HepG2 (cell line): Measurements from ENCODE around the gene PTRHD1. TPM values are rescaled to one million over a fixed set of nuclear protein-coding genes. Genes with fewer than 3 reads are reported as not detected.

ENCODE experiments used
- ATAC-seq: fragments of 200-7000 bp; cut with Tn5 transposase; 3 replicates; pipeline ENCODE4 v1.9.1; 2020; ENCODE audit warnings: mild to moderate bottlenecking, moderate library complexity
- BruUV-seq: library from RNA; stranded (reverse); fragments of 400-500 nt; replicated peaks from 2 replicates; lab custom pipeline; 2021; lab: Mats Ljungman, UMichigan
- CTCF ChIA-PET: fragments of 300-600 bp; formaldehyde crosslinking; extraction: SDS; loops from one replicate; lab custom pipeline; 2021; ENCODE audit warnings: low total read pairs, inconsistent platforms, low intra/inter-chr PET ratio; lab: Yijun Ruan, JAX
- POLR2A ChIA-PET: fragments of 350-600 bp; sonication (Branson Sonifier 250); formaldehyde crosslinking; loops from one replicate; lab custom pipeline; 2020; ENCODE audit warnings: antibody characterized with exemption, inconsistent platforms; lab: Yijun Ruan, JAX
- DNase-seq: peaks from one replicate; pipeline ENCODE4 v3.0.0-alpha.2; 2015; ENCODE audit warnings: low spot score
- FAIRE-seq: peaks from 3 replicates; lab custom pipeline; 2011; peaks lifted over from hg19 to GRCh38; lab: Jason Lieb, UNC
- H2AFZ ChIP-seq: one replicate; pipeline ENCODE4 v1.6.1; 2011; ENCODE audit warnings: low read length, inconsistent platforms
- H3K27ac ChIP-seq: fragments of 300-600 bp; 3 replicates; pipeline ENCODE4 v1.8.0; 2011; ENCODE audit warnings: mixed run types, mild to moderate bottlenecking, mixed read lengths, low read length, inconsistent platforms; ENCODE audit not compliant: insufficient read depth; ENCODE audit errors: extremely low read length
- H3K27me3 ChIP-seq, 2 experiments: fragments of 200-600 bp in 1 of 2; 2 replicates in 1 of 2; 3 replicates in 1 of 2; pipeline versions ENCODE4 v1.6.0 to v1.8.0; 2011; ENCODE audit warnings: low read length in 2 of 2, mild to moderate bottlenecking in 2 of 2, moderate library complexity in 2 of 2, inconsistent platforms in 1 of 2; ENCODE audit not compliant: insufficient read depth in 2 of 2, control insufficient read depth in 1 of 2
- H3K36me3 ChIP-seq, 2 experiments: fragments of 200-600 bp in 1 of 2; replicated peaks in 1 of 2; 2 replicates in 1 of 2; 3 replicates in 1 of 2; pipeline versions ENCODE4 v1.5.1 to v1.8.0; 2011; ENCODE audit warnings: low read length in 2 of 2, inconsistent platforms in 1 of 2; ENCODE audit not compliant: insufficient read depth in 2 of 2, control insufficient read depth in 1 of 2
- H3K4me1 ChIP-seq: 2 replicates; pipeline ENCODE4 v1.5.1; 2012; ENCODE audit warnings: low read length, inconsistent platforms; ENCODE audit not compliant: insufficient read depth
- H3K4me2 ChIP-seq: 2 replicates; pipeline ENCODE4 v1.6.0; 2011; ENCODE audit warnings: low read depth, low read length, inconsistent platforms
- H3K4me3 ChIP-seq, 3 experiments: fragments of 200-600 bp in 1 of 3; sonication (generic), shearing (Covaris generic) in 1 of 3; replicated peaks in 1 of 3; 2 replicates each; pipeline ENCODE4 v1.5.1; 2011 to 2016; ENCODE audit warnings: low read length in 3 of 3, inconsistent platforms in 2 of 3, low read depth in 2 of 3, mild to moderate bottlenecking in 2 of 3, control low read depth in 1 of 3, mixed read lengths in 1 of 3; ENCODE audit not compliant: insufficient read depth in 1 of 3
- H3K79me2 ChIP-seq: one replicate; pipeline ENCODE4 v1.6.1; 2011; ENCODE audit warnings: low read length, inconsistent platforms; ENCODE audit not compliant: insufficient read depth
- H3K9ac ChIP-seq: 2 replicates; pipeline ENCODE4 v1.6.0; 2011; ENCODE audit warnings: mild to moderate bottlenecking, low read depth, low read length, inconsistent platforms; ENCODE audit not compliant: insufficient read depth
- H3K9me3 ChIP-seq: 2 replicates; pipeline ENCODE4 v1.5.1; 2012; ENCODE audit warnings: mild to moderate bottlenecking, low read length
- H4K20me1 ChIP-seq: 2 replicates; pipeline ENCODE4 v1.6.0; 2011; ENCODE audit warnings: inconsistent platforms, mild to moderate bottlenecking, low read length, moderate library complexity; ENCODE audit not compliant: insufficient read depth
- AKAP8 ChIP-seq: sonication (generic); formaldehyde crosslinking; IDR thresholded peaks from 2 replicates; pipeline ENCODE4 v1.5.1; 2020; ENCODE audit warnings: mild to moderate bottlenecking, missing genetic modification reagents
- CENPT ChIP-seq: sonication (generic); formaldehyde crosslinking; IDR thresholded peaks from 2 replicates; pipeline ENCODE4 v1.8.0; 2022; ENCODE audit warnings: low read depth, mild to moderate bottlenecking, moderate library complexity, missing genetic modification reagents
- MAF1 ChIP-seq: sonication (generic); formaldehyde crosslinking; IDR thresholded peaks from 2 replicates; pipeline ENCODE4 v1.5.0; 2020; ENCODE audit warnings: missing genetic modification reagents, borderline replicate concordance
- MAFF ChIP-seq: IDR thresholded peaks from 2 replicates; pipeline ENCODE4 v1.6.1; 2011; ENCODE audit warnings: low read depth, low read length, improper control_type of control experiment
- MZF1 ChIP-seq: sonication (generic); formaldehyde crosslinking; IDR thresholded peaks from 2 replicates; pipeline ENCODE4 v1.8.1; 2023; ENCODE audit warnings: mild to moderate bottlenecking, missing genetic modification reagents, borderline replicate concordance
- NAIF1 ChIP-seq: sonication (generic); formaldehyde crosslinking; IDR thresholded peaks from 2 replicates; pipeline ENCODE4 v1.5.0; 2020; ENCODE audit warnings: mild to moderate bottlenecking, missing genetic modification reagents, borderline replicate concordance
- NKX3-1 ChIP-seq: sonication (generic); formaldehyde crosslinking; IDR thresholded peaks from 2 replicates; pipeline ENCODE4 v1.5.0; 2020; ENCODE audit warnings: missing genetic modification reagents
- RNF2 ChIP-seq: fragments of 450-650 bp; conservative IDR thresholded peaks from 2 replicates; pipeline ENCODE4 v1.6.1; 2016; ENCODE audit warnings: low read depth
- YY1 ChIP-seq: IDR thresholded peaks from 2 replicates; pipeline ENCODE4 v1.6.1; 2011; ENCODE audit warnings: low read length, low read depth, moderate library complexity, mild to moderate bottlenecking; ENCODE audit not compliant: insufficient read depth, insufficient replicate concordance
- ZNF280B ChIP-seq: sonication (generic); formaldehyde crosslinking; IDR thresholded peaks from 2 replicates; pipeline ENCODE4 v1.5.0; 2020; ENCODE audit warnings: missing genetic modification reagents, mild to moderate bottlenecking, borderline replicate concordance
- ZNF605 ChIP-seq: sonication (generic); formaldehyde crosslinking; IDR thresholded peaks from 2 replicates; pipeline ENCODE4 v1.8.0; 2022; ENCODE audit warnings: mild to moderate bottlenecking, missing genetic modification reagents
- WGBS: methylation state at CpG from one replicate; pipeline ENCODE4 v1.1.6; 2017; ENCODE audit warnings: low lambda C conversion rate; 5-methylcytosine and 5-hydroxymethylcytosine counted together
- in situ Hi-C: cut with HindIII; loops from 2 replicates; pipeline ENCODE4 v1.10.0; 2017; ENCODE audit warnings: low pct_unique_long_range_greater_than_20kb; ENCODE audit not compliant: extremely low pct_ligation_motif_present
- intact Hi-C: fragments of 100-400 bp; cut with micrococcal nuclease; formaldehyde crosslinking; loops from one replicate; pipeline ENCODE4 v1.10.0; 2022; ENCODE audit not compliant: unreplicated experiment
- polyA plus RNA-seq, 8 experiments: library from polyadenylated mRNA; depleted of rRNA in 3 of 8; stranded (reverse) in 7 of 8; unstranded in 1 of 8; fragments of >200 nt; fragmentation: Illumina TruSeq in 4 of 8; extraction: Trizol in 4 of 8; gene quantifications; 2 replicates each; pipeline versions ENCODE4 v1.2.1 to v1.2.3, GENCODE V29; 2011 to 2016; ENCODE audit warnings: low read depth in 4 of 8, missing spikeins in 1 of 8, mixed read lengths in 1 of 8; ENCODE audit not compliant: insufficient read depth in 1 of 8
- total RNA-seq, 5 experiments: library from RNA; depleted of rRNA; stranded (reverse); fragments of >200 nt; fragmentation: Illumina TruSeq; extraction: Trizol; gene quantifications; 2 replicates each; pipeline ENCODE4 v1.2.3, GENCODE V29; 2016; ENCODE audit warnings: low read depth in 1 of 5

PTRHD1 gene
- total and polyA plus RNA-seq, 2 of the 13 experiments (the other 11 are each of a cell fraction or from before 2014, with no cell fraction given) = 72.6 to 90.8 TPM

GRCh38 chr2:24832521-24832920 lies 39.3 kb upstream of the PTRHD1 start:
- TF ChIP-seq YY1 (no peak), CENPT (no peak), ZNF280B (no peak), ZNF605 (no peak), NKX3-1 (CRISPR knock-in tag) (no peak), AKAP8 (CRISPR knock-in tag) (no peak), MAFF (no peak), MZF1 (CRISPR knock-in tag) (no peak), NAIF1 (CRISPR knock-in tag) (no peak), MAF1 (no peak), RNF2 (no peak)
- POLR2A ChIA-PET = no interaction called here
- 28% methylated on average over 9 of the region's 9 CpGs for WGBS
- in situ Hi-C loops = no loop called here
- ATAC-seq (no peak), FAIRE-seq (no peak), DNase-seq (no peak)
- Histone ChIP-seq H3K9ac (no peak overlapping the region), H3K4me2 (no peak overlapping the region), H3K9me3 (no peaks in the 10 kb centered on the region), H3K4me1 (peaks cover 23% of the 10 kb centered on the region), H2AFZ (no peak overlapping the region), H4K20me1 (no peaks in the 10 kb centered on the region), H3K27ac (no peak overlapping the region), H3K27me3 (peaks cover 19 to 60% of the 10 kb centered on the region in 2 experiments; a peak in 3 of 5 replicates), H3K4me3 (no peak overlapping the region), H3K79me2 (no peaks in the 10 kb centered on the region), H3K36me3 (no peaks in the 10 kb centered on the region)
- no TSS peak for BruUV-seq
- CTCF ChIA-PET = no interaction called here
- intact Hi-C loops = no loop called here
